GM12865 (cell line): ENCODE data around the gene SDCCAG8.

Experiments
- DNase-seq: peaks from one replicate; pipeline ENCODE4 v3.0.0; 2010; ENCODE audit warnings: low read depth
- H3K4me3 ChIP-seq: 2 replicates; pipeline ENCODE4 v1.5.1; 2011; ENCODE audit warnings: mild to moderate bottlenecking, low read depth, low read length, control low read depth
- CTCF ChIP-seq: IDR thresholded peaks from 2 replicates; pipeline ENCODE4 v1.5.1; 2011; ENCODE audit warnings: low read length, control low read depth, low read depth, inconsistent platforms; ENCODE audit not compliant: insufficient read depth; ENCODE audit errors: missing control alignments

SDCCAG8 gene

GRCh38 chr1:243280571-243281129 is 24.8 kb downstream of the SDCCAG8 start:
- H3K4me3 ChIP-seq, result no peak overlapping the region
- DNase-seq, result no peak
- no peak for TF ChIP-seq CTCF

- DNase-seq, result no peak
- no peak overlapping the region for H3K4me3 ChIP-seq
- no peak for TF ChIP-seq CTCF
Measured at GRCh38 chr1:243281672-243282071, 25.8 kb downstream of the SDCCAG8 start.

- no peak overlapping the region for H3K4me3 ChIP-seq
- TF ChIP-seq CTCF, result no peak
- DNase-seq, result no peak
Measured at GRCh38 chr1:243286409-243287122, 30.7 kb downstream of the SDCCAG8 start.

GRCh38 chr1:243287123-243287460 is 31.3 kb downstream of the SDCCAG8 start:
- no peak for TF ChIP-seq CTCF
- DNase-seq, result no peak

GRCh38 chr1:243287652-243288051 is 31.8 kb downstream of the SDCCAG8 start:
- peak; percentile 71 for DNase-seq
- TF ChIP-seq CTCF, result no peak
- no peak overlapping the region for H3K4me3 ChIP-seq

More at GRCh38 chr1:243287123-243287460, 31.3 kb downstream of the SDCCAG8 start:
- H3K4me3 ChIP-seq, result no peak overlapping the region

- DNase-seq, result no peak
- H3K4me3 ChIP-seq, result no peak overlapping the region
- TF ChIP-seq CTCF, result no peak
Measured at GRCh38 chr1:243288062-243288461, 32.2 kb downstream of the SDCCAG8 start.

- TF ChIP-seq CTCF, result no peak
- no peak for DNase-seq
- no peak overlapping the region for H3K4me3 ChIP-seq
Measured at GRCh38 chr1:243291292-243291691, 35.5 kb downstream of the SDCCAG8 start.
